Endothelial cell (in vitro differentiated cells): ENCODE measurements around the gene C9orf153. TPM values are rescaled to one million over a fixed set of nuclear protein-coding genes. Genes with fewer than 3 reads are reported as not detected.

ENCODE experiments used
- DNase-seq: peaks from one replicate; pipeline ENCODE4 v3.0.0; 2021; ENCODE audit warnings: low spot score
- H3K27ac Mint-ChIP-seq: one replicate; pipeline ENCODE4 v1.8.0; 2021; ENCODE audit warnings: mixed read lengths, inconsistent platforms; ENCODE audit not compliant: unreplicated experiment
- H3K27me3 Mint-ChIP-seq: one replicate; pipeline ENCODE4 v1.8.0; 2021; ENCODE audit warnings: mild to moderate bottlenecking, moderate library complexity, mixed read lengths, inconsistent platforms; ENCODE audit not compliant: unreplicated experiment
- H3K36me3 Mint-ChIP-seq: one replicate; pipeline ENCODE4 v1.8.0; 2021; ENCODE audit warnings: mild to moderate bottlenecking, low read depth, mixed read lengths, inconsistent platforms; ENCODE audit not compliant: unreplicated experiment
- H3K4me1 Mint-ChIP-seq: one replicate; pipeline ENCODE4 v1.8.0; 2021; ENCODE audit warnings: mild to moderate bottlenecking, mixed read lengths, inconsistent platforms; ENCODE audit not compliant: unreplicated experiment
- H3K4me3 Mint-ChIP-seq: one replicate; pipeline ENCODE4 v1.8.0; 2021; ENCODE audit warnings: mild to moderate bottlenecking, mixed read lengths, inconsistent platforms; ENCODE audit not compliant: unreplicated experiment
- H3K9me3 Mint-ChIP-seq: one replicate; pipeline ENCODE4 v1.8.0; 2021; ENCODE audit warnings: mixed read lengths, inconsistent platforms; ENCODE audit not compliant: unreplicated experiment
- total RNA-seq: library from RNA; stranded (reverse); fragmentation: NEBNext Ultra II Directional; extraction: Animal tissue kit (Norgen Biotek cat#: 25700); gene quantifications from one replicate; pipeline ENCODE4 v1.2.1, GENCODE V29; 2021; ENCODE audit not compliant: unreplicated experiment
- TF ChIP-seq, protein P1 (sequence below): fragments of 200-600 bp; sonication (generic); IDR thresholded peaks from one replicate; pipeline ENCODE4 v1.5.0; 2021; ENCODE audit warnings: antibody characterized with exemption; ENCODE audit not compliant: unreplicated experiment

Gene C9orf153
- total RNA-seq, 1 donor from 2014 or later: 0.36 TPM

- Mint-ChIP-seq H3K27ac (peak overlapping the region; percentile 70), H3K9me3 (peaks cover 3% of the 10 kb centered on the region), H3K4me3 (no peak overlapping the region), H3K4me1 (peaks cover 39% of the 10 kb centered on the region), H3K36me3 (peaks cover 16% of the 10 kb centered on the region), H3K27me3 (peaks cover 2% of the 10 kb centered on the region)
- TF ChIP-seq, protein P1, sequence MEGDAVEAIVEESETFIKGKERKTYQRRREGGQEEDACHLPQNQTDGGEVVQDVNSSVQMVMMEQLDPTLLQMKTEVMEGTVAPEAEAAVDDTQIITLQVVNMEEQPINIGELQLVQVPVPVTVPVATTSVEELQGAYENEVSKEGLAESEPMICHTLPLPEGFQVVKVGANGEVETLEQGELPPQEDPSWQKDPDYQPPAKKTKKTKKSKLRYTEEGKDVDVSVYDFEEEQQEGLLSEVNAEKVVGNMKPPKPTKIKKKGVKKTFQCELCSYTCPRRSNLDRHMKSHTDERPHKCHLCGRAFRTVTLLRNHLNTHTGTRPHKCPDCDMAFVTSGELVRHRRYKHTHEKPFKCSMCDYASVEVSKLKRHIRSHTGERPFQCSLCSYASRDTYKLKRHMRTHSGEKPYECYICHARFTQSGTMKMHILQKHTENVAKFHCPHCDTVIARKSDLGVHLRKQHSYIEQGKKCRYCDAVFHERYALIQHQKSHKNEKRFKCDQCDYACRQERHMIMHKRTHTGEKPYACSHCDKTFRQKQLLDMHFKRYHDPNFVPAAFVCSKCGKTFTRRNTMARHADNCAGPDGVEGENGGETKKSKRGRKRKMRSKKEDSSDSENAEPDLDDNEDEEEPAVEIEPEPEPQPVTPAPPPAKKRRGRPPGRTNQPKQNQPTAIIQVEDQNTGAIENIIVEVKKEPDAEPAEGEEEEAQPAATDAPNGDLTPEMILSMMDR: no peak
- no peak for DNase-seq
Measured at GRCh38 chr9:86248746-86249145, 10.7 kb downstream of the C9orf153 start.

GRCh38 chr9:86246752-86247161, 12.7 kb downstream of the C9orf153 start:
- Mint-ChIP-seq H3K4me3 (no peak overlapping the region), H3K36me3 (peaks cover 10% of the 10 kb centered on the region), H3K27ac (no peak overlapping the region), H3K27me3 (peaks cover 2% of the 10 kb centered on the region), H3K9me3 (peaks cover 3% of the 10 kb centered on the region), H3K4me1 (peaks cover 48% of the 10 kb centered on the region)
- DNase-seq: no peak
- TF ChIP-seq, protein P1: no peak

- Mint-ChIP-seq H3K27ac (peak overlapping the region; percentile 62), H3K36me3 (no peaks in the 10 kb centered on the region), H3K4me1 (peaks cover 32% of the 10 kb centered on the region), H3K9me3 (no peaks in the 10 kb centered on the region), H3K27me3 (no peaks in the 10 kb centered on the region), H3K4me3 (no peak overlapping the region)
- DNase-seq: no peak
- TF ChIP-seq, protein P1: no peak
Measured at GRCh38 chr9:86242071-86242470, 17.4 kb downstream of the C9orf153 start.

DNA sequence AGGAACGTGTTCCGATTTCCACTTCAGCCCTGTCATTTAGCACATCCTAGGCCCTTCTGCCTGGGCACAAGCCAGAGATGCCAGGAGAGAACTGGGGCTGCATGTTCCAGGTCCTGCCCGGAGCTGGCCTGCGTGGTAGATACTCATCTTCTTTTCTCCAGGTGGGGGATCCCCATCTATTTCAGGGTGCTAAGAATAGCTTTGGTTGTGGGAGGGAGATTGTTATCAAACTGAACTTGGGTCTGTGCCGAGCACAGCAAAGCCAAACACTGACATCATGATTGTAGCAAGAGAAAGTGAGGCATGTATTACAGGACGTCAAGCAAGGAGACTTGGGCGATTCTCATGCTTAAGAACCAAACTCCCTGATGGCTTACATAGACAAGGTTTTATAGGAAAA, 18.2 kb downstream of the C9orf153 start:
- Mint-ChIP-seq H3K4me3 (no peak overlapping the region), H3K27me3 (no peaks in the 10 kb centered on the region), H3K27ac (no peak overlapping the region), H3K4me1 (peaks cover 26% of the 10 kb centered on the region), H3K36me3 (no peaks in the 10 kb centered on the region), H3K9me3 (no peaks in the 10 kb centered on the region)
- TF ChIP-seq, protein P1: no peak
- no peak for DNase-seq

- TF ChIP-seq, protein P1: no peak
- Mint-ChIP-seq H3K4me3 (no peak overlapping the region), H3K4me1 (peaks cover 29% of the 10 kb centered on the region), H3K9me3 (no peaks in the 10 kb centered on the region), H3K36me3 (no peaks in the 10 kb centered on the region), H3K27ac (no peak overlapping the region), H3K27me3 (no peaks in the 10 kb centered on the region)
- DNase-seq: no peak
Measured at GRCh38 chr9:86238861-86239770, 20.3 kb downstream of the C9orf153 start.
